Activated naive CD4-positive, alpha-beta T cell treated with anti-CD3 and anti-CD28 coated beads, Interleukin-2, amount 50 U/mL, for 16 hours (primary cell): ENCODE results near the gene EIF5AL1.

Experiments used
- DNase-seq: peaks from one replicate; pipeline ENCODE4 v3.0.0-alpha.2; 2020

The EIF5AL1 gene

GRCh38 chr10:79561257-79561656 lies 48.9 kb downstream of the EIF5AL1 start:
- DNase-seq = no peak

DNA sequence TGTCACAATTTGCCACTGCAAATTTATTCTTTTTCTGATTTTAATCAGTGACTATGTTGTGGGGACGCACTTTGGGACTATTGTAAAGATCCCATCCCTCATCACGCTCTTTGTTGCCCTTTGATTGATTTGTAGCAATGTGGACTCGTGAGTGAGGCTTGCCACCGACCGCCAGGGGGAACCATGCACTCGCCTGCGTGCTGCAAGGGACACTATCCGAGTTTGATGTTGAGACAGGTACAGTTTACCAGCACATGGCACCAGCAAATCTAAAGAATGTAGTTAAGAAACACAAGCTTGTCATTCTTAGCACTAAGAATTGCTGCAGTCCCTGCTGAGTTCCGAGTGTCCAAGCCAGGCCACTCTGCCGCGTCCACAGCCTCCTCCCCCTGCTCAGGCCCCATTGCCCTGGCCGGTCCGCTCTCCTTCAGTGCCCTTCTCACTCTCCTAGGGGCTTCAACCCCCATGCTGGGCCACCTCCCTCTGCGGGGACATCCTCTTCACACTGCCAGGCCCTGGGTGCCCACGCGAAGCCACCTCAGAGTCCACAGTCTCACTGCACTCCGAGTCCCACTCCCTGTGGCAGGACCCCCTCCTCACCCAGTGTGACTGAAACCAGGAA lies 49.9 kb downstream of the EIF5AL1 start:
- DNase-seq = peak; percentile 69

DNA sequence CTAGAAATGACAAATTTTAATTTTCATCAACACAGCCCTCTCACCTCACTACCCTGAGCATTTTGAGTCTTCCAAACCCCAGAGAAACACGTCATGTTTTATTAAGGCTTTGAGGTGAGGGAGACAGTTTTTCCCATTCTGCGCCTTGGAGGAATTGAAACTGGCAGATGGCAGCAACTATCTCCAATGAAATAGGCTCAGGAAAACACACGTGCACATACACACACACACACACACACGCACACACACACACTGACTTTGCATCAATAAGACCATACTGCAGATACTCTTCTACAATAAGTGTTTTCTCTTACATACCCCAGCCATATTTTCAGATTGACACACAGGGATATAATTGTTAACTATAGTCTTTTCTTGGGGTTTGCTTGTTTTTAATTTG lies 51.1 kb downstream of the EIF5AL1 start:
- no peak for DNase-seq
